CD4-positive, alpha-beta T cell treated with Interleukin-4 for 1 hour (primary cell): ENCODE measurements around the gene ZFP82.

Experiments used
- DNase-seq, 2 donors: peaks; one replicate each; pipeline ENCODE4 v3.0.0-alpha.2; 2020 to 2022

The ZFP82 gene

DNA sequence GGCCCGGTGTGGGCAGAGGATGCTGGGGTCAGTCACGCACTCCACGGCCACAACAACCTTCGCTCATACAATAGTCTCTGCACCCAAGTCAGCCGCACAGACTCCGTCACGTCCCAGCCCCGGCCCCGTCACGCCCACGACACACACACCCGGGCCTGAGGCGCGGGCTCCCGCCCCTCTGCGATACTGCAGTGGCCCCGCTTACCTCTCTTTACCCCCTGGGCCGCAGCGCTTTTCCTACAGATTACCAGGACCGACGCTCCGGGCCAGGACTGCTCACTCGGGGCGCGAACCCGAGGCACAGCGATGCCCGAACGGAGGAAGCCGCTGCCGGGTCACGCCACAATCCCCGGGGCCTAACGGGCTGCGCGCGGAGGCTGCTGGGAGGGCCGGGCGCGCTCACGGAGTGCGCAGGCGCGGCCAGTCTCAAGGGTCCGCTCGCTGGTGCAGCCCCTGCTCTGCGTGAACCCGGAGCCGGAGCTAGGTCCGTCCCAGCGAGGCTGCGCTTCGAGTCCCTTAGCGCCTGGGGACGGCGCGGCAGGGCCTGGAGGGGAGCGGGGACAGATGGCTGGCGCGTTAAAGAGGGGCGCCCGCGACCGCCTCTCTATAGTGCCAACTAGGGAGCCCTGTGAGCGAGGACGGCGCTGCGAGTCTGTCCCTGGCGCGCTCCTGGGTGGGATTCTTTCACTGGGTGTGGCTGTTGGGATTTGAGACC is at the start of gene ZFP82:
Gene ZFP82, minus strand, starts transcription at position 358 of the 715 bp plus-strand sequence. CDS start 8,855 bp downstream, outside the sequence.
- DNase-seq, result peak; percentile 82 to 84

DNA sequence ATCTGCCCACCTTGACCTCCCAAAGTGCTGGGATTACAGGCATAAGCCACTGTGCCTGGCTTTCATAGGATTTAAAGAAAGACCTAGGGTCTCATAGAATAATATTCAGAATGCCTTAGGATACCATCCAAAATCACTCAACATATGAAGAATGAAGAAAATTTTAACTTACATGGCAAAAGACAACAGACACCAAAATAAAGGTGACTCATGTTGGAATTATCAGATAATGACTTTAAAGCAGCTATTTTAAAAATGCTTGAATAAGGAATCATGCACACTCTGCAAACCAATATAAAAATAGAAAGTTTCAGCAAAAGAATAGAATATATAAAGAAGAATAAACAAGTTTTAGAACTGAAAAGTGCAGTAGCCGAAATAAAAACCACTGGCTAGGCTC is 41.6 kb upstream of the ZFP82 start:
- no peak for DNase-seq

- DNase-seq, result no peak
These were observed 38.4 kb upstream of the ZFP82 start for GRCh38 chr19:36456831-36457230.

DNA sequence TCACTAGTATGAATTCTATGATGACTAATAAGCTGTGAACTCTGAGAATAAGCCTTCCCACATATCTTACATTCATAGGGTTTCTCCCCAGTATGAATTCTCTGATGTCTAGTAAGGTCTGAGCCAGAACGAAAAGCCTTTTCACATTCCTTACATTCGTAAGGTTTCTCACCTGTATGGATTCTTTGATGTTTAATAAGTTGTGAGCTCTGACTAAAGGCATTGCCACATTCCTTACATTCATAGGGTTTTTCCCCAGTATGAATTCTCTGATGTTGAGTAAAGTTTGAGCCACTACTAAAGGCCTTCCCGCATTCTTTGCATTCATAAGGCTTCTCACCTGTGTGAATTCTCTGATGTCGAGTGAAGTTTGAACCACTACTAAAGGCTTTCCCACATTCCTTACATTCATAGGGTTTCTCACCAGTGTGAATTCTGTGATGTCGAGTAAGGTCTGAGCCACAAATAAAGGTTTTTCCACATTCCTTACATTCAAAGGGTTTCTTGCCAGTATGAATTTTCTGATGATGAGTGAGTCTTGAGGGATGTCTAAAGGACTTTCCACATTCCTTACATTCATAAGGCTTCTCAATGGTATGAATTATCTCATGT is 30.7 kb upstream of the ZFP82 start:
- DNase-seq, result no peak

DNA sequence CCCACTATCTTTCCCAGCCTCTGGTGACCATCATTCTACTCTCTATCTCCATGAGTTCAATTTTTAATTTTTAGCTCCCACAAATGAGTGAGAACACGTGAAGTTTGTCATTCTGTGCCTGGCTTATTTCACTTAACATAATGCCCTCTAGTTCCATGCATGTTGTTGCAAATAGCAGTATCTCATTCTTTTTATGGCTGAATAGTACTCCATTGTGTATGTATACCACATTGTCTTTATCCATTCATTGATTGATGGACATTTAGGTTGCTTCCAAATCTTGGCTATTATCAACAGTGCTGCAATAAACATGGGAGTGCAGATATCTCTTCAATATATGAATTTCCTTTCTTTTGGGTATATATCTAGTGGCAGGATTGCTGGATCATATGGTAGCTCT is 22.9 kb upstream of the ZFP82 start:
- no peak for DNase-seq

DNA sequence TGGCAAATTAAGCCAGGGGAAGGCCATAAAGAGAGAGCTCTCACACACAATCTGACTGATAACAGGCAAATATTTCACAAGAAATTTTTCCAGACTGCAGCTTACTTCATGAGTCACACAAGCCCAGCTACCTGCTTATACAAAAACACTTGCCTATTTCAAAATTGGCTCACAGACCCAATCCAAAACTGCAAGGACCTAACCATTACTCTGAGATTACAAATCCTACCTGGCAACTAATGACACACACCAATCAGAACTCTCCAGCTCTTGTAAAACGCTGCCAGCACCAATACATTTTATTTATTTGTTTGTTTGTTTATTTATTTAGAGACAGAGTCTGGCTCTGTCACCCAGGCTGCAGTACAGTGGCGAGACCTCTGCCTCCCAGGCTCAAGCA is 18.1 kb upstream of the ZFP82 start:
- no peak for DNase-seq

DNA sequence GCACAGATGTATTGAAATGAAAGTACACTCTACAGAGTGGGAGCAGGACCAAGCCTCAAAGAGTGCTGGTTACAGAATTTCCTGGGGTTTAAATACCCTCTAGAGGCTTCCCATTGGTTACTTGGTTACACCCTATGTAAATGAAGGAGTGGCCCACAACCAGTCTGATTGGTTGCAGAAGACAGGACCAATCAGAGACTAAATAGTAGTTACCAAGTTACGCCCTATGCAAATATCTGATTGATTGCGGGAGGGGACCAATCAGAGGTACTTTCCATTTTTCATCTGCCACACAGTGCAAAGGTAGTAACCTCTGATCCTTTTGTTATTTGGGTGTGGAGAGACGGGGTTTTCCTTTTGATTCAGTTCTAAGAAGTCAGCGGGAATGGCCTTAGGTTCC is 5.5 kb upstream of the ZFP82 start:
- DNase-seq, result no peak

GRCh38 chr19:36421749-36422481 is 3.5 kb upstream of the ZFP82 start:
- no peak for DNase-seq

- no peak for DNase-seq
These were observed 2.7 kb upstream of the ZFP82 start for GRCh38 chr19:36420961-36421748.

- DNase-seq, result no peak
These were observed 625 bp downstream of the ZFP82 start for GRCh38 chr19:36417752-36418286.

DNA sequence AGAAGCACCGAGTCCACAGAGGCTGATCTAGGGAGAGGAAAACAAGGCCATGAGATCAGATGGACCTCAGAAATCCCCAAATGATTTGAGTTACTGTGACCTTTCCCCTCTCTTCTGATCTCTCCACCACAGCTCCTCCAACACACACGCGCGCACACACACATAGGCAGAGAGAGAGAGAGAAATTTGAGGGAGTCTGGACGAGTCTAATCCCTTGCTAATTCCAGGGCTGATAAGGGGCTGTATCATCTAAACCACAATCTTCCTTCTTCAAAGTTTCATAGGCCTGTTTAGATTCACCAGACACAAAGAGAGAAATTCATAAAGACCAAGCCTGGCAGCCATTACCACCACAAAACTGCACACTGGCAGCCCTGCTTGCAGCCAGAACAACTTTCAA is 8.6 kb downstream of the ZFP82 start:
- no peak for DNase-seq

DNA sequence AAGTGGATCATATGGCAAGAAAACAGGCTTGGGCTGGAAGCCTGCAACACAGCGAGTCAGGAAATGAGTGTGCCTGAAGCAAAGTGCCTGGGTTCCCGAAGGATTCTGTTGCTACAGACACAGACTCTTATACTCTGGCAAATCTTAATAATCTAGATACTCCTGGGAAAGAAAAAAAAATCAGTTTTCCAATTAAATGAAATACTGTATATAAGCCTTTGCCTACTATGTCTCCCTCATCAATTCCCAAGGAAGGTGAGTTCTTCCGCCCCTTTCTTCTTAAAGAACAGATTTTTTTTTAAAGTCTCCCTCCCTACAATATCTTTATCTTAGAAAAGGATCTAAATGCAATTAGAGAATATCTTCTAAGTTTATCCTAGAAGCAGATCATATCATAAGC is 10.3 kb downstream of the ZFP82 start:
- no peak for DNase-seq

- DNase-seq, result no peak
These were observed 13.9 kb downstream of the ZFP82 start for GRCh38 chr19:36404498-36404897.

GRCh38 chr19:36401475-36401874 is 17.0 kb downstream of the ZFP82 start:
- no peak for DNase-seq

- DNase-seq, result no peak
These were observed 19.9 kb downstream of the ZFP82 start for GRCh38 chr19:36398571-36398970.

- no peak for DNase-seq
These were observed 25.3 kb downstream of the ZFP82 start for GRCh38 chr19:36392916-36393673.

DNA sequence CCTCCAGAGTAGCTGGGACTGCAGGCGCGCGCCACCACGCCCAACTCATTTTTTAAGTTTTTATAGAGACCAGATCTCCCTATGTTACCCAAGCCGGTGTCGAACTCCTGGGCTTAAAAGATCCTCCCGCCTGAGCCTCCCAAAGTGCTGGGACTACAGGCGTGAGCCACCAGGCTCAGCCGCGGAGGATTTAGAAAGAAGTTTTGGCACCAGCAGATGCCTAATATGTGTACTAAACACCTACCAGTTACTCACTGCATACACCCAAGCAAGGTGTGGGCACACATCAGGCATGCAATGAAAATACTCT is 39.0 kb downstream of the ZFP82 start:
- DNase-seq, result no peak

DNA sequence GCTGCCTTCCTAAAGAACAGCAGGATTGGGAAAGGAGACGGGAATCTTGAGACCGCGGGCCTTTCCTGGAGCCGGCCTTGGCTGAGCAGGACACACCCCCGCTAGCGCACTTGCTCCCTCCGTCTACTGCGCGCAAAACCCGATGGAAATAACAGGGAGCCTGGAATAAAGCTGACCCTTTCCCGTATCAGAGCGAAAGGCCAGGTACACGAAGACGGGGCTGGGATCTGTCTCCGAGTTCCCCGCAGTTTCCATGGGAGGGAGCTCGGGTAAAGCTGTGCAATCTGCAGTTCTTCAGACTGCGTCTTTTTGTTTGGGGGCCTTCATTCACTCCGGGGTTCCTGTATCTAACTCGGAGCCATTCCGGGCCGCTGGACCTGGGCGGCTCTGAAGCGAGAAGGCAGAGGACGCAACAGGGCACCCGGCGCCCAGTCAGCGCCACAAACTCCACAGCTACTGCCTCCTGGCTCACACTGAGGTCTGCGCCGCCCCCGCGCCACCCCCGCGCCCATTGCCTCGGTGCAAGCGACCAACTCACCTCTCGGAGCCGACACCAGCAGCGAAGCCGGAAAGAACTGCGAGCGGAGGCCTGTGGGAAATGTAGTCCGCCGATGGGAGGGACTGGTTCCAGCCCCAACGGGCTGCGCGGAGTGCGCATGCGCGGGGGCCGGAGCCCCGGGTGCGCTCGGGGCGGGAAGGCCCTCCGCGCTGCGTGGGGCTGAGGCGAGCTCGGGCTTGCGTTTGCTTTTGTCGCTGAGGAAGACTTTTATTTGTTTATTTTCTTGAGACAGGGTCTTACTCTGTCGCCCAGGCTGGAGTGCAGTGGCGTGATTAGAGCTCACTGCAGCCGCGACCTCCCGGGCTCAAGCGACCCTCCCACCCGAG is 39.6 kb downstream of the ZFP82 start, which contains the start of gene ZFP14:
Gene ZFP14, minus strand, starts transcription at position 577 of the 885 bp plus-strand sequence. CDS start 11,309 bp downstream, outside the sequence.
- DNase-seq, result peak; percentile 96 to 97

DNA sequence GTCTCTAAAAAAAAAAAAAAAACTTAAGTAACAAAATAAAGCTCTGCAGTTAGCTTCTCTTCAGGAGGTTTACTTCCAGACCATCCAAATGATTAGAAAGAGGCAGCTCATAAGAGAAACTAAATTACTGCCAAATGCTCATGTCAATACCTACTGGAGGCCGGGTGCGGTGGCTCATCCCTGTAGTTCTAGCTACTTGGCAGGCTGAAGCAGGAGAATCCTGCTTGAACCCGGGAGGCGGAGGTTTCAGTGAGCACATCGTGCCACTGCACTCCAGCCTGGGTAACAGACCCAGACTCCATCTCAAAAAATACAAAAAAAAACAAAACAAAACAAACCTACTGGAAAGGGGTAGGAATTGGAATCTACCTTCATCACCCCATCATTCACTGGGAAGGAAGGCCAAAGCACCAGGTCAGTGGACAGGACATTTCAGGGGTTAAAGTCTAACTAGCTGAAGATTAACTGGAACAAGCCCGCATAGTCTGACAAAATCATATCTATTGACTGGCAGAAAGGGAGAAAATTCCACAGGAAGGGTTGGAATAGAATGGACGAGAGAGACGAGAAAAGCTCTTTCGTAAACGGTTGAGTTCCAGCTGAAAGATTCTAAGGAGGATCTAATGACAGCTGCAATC is 40.8 kb downstream of the ZFP82 start:
- DNase-seq, result no peak

- no peak for DNase-seq
These were observed 44.7 kb downstream of the ZFP82 start for GRCh38 chr19:36373638-36374156.
